ENCODE data around the gene TMEM131L.
A peak's percentile ranks its signal among the peaks of the same experiment; 100 is the strongest.
"Not testable (repeated sequence)": the region's sequence is repeated elsewhere in the genome, so short reads cannot be mapped to it uniquely, and the experiment has no call there.

The TMEM131L gene

DNA sequence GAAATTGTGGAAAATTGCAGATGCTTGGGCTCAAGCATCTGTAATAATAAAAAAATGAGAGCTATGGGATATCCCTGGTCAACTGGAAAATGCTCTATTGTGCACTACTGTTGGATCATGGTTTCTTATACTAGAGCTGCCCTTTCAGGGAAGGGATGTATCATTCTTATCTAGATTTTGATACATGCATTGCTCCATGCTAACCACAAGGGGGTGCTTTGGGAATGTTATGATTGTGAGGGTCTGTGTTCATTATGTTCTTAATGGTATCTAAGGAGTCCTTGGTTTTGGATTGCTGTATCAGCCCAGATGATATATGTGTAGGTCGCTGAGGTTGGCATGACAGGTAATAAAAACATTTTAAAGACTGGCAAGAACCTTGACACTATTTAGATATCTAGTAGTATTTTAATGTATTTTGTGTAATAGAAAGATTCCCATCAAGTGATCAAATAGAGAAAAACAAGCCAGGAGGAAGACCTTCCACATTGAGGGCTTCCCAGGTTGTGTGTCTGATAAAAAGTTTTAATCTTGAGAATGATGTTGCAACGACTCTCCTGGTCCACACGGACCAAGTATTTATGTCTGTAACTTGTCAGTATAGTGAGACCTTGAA, 168.7 kb downstream of the TMEM131L start:
- DNase-seq = no peak

DNA sequence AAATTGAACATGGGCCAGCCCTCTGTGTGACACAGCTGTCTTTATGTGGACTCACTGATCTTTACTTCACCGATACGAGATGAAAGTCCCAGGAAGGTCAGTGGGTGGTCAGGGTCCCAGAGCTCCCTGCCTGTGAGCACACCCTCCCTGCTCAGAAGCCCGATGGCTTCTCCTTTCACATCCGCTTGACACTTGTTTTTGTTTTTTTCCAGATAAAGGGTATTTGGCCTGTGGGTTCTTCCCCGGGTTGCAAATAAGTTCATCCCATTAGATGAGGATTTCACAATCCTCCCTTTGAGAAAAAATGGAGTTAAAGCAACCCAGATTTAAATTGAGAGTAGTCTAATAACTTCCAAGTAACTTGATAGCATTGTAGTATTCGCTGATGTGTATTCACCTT, 169.7 kb downstream of the TMEM131L start:
- DNase-seq = no peak

DNA sequence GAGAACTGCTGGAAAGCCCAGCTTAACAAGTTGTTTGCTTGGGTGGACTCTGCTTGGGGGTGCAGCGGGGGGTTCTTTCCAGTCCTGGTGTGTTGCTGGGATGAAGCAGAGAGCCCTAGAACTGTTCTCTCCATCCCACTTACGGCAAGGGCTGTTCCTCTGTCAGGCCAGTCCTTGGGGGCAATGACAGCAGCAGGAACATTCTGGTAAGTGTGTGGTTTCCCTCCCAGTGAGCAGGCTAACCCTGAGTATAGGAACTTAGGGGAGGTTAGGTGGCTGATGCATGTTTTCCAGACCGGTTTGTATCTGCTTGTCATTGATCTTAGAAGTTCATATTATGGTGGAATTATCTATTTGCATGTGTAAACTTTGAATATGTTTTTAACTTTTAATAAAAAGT, 171.0 kb downstream of the TMEM131L start:
- DNase-seq = no peak

DNA sequence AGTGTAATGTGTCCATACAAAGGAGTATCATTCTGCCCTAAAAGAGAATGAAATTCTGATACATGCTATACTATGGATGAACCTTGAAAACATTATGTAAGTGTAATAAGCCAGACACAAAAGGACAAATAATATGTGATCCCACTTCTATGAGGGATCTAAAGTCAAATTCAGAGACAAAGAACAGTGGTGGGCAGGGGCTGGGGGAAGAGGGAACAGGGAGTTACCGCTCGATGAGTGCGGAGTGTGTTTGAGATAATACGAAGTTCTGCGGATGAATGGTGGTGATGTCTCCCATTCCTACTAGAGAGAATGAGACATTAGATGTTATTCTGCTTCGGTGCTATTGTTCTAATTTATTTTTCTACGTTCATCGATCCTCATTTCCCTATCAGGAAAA, 171.9 kb downstream of the TMEM131L start:
- DNase-seq = no peak

DNA sequence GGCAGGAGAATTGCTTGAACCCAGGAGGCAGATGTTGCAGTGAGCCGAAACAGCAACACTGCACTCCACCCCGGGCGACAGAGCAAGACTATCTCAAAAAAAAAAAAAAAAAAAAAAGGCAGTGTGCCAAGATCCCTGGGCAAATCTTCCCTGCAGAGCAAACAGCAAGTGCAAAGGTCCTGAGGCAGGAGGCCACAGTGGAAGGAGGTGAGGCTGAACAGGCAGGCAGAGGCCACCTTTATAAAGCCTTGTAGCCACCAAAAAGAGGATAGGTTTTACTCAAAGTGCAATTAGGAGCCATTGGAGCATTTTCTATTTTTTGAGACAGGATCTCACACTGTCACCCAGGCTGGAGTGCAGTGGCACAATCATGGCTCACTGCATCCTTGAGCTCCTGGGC, 172.8 kb downstream of the TMEM131L start:
- no peak for DNase-seq

DNA sequence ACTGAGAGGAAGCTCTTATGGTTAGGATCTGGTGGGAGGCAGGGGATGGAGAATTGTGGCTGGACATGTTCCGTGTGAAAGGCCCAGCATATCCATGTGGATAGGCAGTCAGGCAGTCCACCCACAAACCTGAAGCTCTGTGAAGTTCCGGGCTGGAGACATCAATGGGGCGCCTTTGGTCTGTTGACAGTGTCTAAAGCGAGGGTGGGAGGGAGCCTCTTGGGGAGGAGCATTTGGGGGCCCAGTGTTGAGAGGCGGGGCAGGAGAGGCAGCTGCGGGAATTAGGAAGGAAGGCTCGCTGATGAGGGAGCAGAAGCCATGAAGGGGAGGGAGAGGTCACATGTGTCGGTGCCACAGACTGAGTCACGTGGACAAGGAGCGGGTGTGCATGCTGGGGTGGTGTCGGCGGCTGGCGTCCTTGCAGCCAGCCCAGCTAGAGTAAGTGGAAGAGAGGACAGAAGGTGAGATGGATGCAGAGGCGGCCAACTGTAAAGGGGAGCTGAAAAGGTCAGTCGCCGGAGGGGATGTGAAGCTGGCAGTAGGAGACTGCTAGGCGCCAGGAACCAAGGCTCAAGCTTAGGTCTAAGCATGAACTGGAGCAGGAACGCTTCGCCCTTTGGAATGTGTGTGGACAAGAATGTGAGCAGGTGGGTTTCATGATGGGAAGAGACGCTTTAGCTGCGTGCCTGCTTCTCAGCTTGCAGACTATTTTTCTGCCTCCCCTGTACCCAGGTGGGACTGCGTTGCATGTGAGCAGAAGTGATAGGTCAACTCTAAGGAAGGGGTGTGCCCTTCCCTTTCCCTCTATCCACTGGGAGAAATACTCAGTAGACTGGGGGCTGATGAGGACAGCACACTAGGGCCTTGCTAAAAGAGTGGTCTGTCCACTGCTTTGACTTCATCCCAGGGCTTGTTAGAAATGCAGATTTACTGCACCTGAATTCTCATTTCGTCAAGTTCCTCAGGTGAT, 174.0 kb downstream of the TMEM131L start:
- DNase-seq = no peak

DNA sequence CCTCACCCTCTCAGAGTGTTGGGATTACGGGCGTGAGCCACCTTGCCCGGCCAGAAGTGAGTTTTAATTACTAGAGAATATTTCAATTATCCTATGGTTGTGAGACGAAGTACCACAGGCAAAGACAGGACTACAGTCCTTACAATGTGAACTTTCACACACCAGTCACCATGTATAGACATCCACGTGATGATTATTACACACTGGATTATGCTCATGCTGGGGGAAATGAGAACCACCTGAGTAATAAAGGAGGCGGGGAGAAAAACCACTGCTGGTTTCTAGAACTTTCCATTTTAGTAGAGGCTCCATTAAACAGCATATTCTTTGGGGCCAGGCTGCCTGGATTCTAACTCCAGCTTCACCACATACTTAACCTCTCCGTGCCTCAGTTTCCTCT, 175.4 kb downstream of the TMEM131L start:
- DNase-seq = no peak

DNA sequence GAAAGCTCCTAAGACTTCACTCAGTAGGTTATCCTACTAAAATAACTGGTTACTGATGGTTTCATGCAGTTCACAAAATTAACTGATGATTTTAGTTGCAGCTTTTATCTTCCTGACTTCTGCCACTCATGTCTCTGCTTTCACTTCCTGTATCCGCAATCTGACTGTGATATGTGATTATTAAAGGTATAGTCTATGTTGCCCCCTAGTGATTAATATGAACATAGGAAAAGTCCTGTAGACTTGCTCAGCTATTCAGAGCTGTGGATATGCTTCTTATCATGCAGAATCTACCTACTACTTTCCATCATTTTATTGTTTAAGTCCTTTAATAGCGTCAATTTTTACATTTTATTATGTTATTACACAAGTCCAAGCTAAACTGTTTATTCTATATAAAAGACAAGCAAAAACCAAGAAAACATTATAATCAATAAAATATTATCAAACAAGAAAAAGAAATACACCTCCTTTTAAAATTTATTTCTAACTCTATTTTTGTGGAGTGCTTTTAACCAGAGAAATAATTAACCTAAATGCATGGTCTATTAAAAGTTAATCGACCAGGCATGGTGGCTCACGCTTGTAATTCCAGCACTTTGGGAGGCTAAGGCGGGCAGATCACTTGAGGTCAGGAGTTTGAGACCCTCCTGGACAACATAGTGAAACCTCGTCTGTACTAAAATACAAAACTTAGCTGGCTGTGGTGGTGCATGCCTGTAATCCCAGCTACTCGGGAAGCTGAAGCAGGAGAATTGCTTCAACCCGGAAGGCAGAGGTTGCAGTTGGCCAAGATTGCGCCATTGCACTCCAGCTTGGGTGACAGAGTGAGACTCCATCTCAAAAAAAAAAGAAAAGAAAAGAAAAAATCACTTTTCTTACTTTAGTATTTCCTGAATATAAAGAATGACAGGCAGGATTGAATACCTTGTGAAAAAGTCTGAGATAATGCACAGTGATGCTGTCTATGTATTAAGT, 177.5 kb downstream of the TMEM131L start:
- peak; percentile 18 for DNase-seq

DNA sequence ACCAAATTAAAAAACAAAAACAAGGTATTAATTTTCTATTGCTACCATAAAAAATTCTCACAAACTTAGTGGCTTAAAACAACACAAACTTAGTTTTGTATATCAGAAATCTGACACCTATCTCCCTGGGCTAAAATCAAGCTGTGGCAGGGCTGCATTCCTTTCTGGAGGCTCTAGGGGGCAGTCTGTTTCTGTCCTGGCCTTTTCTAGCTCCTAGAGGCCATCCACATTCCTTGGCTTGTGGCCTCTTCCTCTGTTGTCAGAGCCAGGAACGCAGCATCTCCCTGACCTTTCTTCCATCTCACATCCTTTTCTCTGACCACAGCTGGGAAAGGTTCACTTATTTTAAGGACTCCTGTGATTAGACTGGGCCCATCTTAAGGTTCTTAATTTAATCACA, 179.0 kb downstream of the TMEM131L start:
- no peak for DNase-seq

DNA sequence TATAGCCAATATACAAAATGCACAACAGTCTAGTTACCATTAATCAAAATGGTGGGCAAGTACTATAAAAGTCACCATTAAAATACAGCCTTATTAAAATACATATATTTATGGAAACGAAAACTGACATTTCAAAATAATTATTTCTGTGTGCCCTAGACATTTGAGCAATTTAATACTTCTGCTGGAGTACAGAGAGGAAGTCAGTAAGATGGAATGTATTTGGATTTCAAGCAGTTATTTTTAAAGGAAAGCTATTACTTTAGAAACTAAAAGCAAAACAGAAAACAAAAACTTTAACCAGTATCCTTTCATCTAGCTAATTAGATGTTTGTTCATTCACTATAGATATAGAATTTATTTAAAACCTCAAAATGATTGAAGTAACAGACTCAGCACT, 180.1 kb downstream of the TMEM131L start:
- no peak for DNase-seq

DNA sequence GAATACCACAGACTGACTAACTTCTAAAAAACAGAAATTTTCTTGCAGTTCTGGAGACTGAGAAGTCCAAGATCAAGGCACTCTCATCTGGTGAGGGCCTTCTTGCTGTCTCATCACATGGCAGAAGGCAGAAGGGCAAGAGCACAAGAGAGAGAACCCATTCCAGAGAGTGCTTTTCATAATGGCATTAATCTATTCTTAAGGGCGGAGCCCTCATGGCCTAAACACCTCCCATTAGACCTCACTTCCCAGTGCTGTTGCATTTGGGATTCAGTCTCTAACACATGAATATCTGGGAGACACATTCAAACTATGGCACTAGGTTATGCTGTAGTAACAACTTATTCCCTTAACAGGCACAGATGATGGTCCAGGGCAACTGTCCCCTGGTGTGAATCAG, 180.8 kb downstream of the TMEM131L start:
- no peak for DNase-seq

DNA sequence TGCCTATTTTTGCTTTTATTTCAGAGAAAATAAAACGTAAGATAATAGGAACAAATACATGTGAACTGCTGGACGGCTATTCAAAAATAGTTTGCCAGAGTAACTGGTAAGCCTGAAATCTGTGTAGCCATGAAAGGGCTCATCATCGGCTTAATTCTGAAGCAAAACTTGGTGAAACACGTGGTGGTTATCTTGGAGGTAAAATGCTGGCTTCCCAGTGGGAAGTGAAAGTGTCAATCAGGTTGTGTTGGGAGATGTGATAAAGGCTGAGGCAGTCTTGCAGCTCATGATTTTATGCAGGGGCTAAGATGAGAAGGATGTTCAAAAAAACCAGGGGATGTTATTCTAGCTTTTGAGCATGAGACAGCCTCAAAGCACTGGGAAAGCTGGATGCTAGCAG, 181.8 kb downstream of the TMEM131L start:
- DNase-seq = no peak

DNA sequence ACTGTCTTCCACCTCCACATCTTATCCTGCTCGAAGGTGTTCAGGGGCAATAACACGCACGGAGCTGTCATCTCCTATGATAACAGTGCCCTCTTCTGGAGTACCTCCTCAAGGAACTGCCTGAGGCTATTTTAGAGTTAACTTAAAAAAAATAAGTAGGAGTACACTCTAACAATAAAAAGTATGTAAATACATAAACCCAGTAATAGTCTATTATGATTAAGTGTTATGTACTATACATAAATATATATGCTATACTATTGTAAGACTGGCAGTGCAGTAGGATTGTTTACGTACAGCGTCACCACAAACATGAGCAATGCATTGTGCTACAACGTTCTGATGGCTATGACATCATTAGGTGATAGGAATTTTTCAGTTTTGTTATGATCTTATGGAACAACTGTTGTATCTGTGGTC, 183.4 kb downstream of the TMEM131L start:
- no peak for DNase-seq

DNA sequence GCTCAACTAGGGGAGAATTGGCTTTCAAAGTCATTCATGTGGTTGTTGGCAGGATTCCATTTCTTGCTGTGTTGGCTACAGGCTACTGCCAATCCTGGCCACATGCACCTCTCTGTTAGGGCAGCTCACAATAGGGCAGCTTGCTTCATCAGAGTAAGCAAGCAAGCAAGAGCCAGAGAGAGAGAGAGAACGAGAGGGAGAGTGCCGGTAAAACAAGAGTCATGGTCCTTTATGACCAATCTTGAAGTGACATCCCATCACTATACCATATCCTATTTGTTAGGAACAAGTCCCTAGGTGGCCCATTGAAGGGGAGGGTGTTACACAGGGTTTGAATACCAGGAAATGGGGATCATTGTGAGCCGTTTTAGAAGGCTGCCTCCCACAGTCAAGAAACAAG, 185.0 kb downstream of the TMEM131L start:
- no peak for DNase-seq

DNA sequence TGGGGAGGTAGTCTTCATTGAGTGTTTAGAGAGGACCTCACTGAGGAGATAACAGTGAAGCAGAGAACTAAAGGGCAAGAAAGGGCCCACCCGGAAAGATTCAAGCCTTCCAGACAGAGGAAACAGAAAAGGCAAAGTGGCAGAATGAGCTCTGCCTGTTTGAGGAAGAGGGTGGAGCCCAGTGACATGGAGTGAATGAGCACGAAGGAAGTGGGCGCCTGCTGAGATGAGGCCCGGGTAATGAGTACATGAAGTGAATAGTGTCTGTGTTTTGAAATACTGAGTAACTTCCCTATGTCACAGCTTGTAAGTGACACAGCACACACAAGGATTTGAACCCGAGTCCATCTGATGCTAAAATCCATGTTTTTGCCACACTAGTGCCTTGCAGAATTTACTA, 185.4 kb downstream of the TMEM131L start:
- peak; percentile 20 for DNase-seq

DNA sequence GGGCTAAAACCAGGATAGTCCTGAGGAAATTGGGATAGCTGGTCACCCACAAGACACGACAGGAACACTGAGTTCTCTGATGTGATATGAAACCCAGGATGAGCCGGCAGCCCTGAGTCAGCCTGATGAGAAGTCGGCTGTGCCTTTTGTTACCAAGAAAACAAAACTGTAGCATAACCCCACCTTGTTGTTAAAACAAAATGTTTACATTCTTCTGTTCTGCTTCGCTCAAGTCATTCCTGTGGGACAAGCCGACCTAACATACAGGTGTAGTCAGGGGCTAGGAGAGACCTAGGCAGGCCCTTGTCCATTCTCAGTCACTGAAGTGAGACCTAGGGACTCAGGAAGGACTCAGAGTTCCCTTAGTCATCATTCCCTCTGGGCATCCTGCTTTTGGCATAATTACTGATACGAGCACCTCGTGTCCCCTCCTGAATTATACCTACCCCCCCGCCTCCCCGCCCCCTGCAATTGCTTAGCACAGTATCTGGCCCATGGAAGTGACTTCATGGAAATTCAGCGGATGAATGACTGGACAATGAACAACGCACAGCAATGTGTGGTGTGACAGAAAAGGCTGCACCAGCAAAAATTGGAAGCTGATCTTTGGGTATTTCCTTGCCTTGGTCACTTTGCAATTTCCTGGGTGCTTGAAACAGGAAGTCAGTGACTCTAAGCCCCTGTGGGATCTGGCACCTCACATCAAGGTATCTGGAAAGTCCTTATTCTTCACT, 186.1 kb downstream of the TMEM131L start:
- no peak for DNase-seq

DNA sequence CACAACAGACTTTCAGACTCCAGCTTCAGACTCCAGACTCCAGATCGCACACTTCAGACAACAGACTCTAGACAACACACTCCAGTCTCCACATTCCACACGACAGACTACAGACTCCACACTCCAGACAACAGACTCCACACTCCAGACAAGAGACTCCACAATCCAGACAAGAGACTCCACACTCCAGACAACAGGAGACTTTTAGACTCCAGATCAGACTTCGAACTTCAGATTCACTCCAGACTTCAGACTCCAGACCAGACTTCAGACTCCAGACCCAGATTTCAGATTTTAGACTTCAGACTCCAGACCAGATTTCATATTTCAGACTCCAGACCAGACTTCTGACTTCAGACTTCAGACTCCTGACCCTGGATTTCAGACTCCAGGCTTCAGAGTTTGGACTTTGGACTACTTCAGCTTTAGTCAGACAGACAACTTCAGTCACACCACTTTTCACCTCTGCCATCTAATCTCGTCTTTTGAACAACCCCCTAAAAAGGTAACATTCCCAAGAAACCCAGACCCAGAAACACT, 188.9 kb downstream of the TMEM131L start:
- no peak for DNase-seq

DNA sequence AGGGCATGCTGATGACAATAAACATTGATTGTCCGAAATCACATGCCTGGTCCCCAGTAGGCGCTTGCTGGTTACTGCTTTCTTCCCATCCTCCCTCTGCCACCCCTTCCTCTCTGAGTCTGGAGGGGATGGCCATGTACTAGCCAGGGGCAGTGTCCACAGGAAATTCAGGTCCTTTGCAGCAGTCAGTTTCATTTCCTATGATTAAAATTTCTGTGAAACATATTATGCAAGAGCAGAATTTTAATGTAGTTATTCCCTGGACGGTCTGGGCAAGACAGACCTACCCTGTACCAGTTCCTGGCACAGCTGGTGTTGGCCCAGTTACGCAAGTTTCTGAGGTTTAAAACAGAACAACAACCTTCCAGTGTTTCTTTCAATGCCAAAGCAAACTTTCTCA, 189.8 kb downstream of the TMEM131L start:
- DNase-seq = no peak

DNA sequence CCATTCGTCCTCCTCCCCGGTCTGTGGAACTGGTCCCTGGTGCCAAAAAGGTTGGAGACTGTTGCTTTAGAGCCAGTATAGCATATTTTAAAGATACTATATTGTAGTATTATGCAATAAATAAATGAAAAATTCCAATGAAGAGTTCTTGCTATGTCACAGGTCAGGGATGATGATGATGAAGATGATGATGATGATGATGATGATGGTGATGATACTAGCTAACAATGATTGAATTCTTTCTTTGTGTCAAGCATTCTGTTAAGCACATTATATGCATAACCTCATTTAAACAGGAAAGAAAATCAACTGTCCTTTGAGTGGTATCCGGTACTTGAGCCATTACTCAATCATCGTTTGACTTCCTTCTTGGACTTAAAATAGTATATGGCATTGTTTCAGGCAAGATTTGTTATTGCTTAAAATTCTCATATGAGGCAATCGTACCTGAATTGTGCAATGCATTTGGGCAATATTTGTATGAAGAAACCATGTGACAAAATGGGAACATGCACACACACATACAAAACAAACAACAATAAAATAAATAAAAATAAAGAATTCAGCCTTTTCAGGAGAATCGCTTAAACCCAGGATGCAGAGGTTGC, 195.2 kb downstream of the TMEM131L start:
- DNase-seq = no peak

DNA sequence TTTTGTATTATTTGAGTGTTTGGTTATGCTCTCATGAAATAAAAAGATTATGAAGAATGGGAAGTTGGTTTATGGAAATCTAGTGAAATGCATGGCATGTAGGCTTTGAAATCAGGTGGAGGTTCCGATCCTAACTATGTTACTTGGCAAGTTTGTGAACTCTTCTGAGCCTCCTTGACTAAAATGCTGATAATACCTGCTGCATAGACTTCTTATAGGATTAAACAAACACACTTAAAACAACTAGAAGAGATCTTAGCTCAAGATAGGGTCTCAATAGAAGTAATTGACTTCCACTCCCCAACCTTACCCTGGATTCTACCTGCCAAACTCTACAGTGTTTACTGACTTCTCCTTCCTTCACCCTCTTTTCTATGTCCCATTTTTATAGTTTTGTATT, 195.7 kb downstream of the TMEM131L start:
- DNase-seq = no peak

DNA sequence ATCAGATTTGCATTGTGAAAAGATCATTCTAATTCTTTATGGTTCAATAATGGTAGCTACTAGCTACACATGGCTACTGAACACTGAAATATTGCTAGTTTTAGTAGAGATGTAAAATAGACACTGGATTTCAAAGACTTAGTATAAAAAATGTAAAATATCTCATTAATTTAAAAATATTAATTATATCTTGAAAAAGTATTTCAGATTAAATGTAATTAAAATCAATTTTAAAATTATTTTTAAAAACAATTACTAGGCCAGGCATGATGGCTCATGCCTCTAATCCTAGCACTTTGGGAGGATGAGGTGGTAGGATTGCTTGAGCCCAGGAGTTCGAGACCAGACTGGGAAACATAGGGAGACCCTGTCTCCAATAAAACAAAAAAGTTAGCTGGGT, 197.5 kb downstream of the TMEM131L start:
- no peak for DNase-seq

DNA sequence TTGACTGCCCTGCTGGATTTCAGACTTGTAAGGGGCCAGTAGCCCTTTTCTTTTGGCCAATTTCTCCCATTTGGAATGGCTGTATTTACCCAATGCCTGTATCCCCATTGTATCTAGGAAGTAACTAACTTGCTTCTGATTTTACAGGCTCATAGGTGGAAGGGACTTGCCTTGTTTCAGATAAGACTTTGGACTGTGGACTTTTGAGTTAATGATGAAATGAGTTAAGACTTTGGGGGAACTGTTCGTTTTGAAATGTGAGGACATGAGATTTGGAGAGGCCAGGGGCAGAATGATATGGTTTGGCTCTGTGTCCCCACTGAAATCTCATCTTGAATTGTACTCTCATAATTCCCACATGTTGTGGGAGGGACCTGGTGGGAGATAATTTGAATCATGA, 200.3 kb downstream of the TMEM131L start:
- DNase-seq = not testable (repeated sequence)
